LNCaP clone FGC (cell line): ENCODE measurements around the gene DDX59.

Experiments
- DNase-seq: peaks from one replicate; pipeline ENCODE4 v3.0.0-alpha.2; 2011; ENCODE audit warnings: low read depth
- H3K4me3 ChIP-seq: 2 replicates; pipeline ENCODE4 v1.5.1; 2011; ENCODE audit warnings: mild to moderate bottlenecking, low read depth, low read length, control low read depth
- CTCF ChIP-seq: IDR thresholded peaks from 2 replicates; pipeline ENCODE4 v1.5.1; 2012; ENCODE audit warnings: mild to moderate bottlenecking; ENCODE audit not compliant: control insufficient read depth, insufficient read depth; ENCODE audit errors: extremely low read depth

DDX59 gene

GRCh38 chr1:200684015-200684414, 14.3 kb upstream of the DDX59 start:
- DNase-seq = no peak
- TF ChIP-seq CTCF = no peak
- no peak overlapping the region for H3K4me3 ChIP-seq

- TF ChIP-seq CTCF = no peak
Measured at GRCh38 chr1:200683298-200683697, 13.6 kb upstream of the DDX59 start.

DNA sequence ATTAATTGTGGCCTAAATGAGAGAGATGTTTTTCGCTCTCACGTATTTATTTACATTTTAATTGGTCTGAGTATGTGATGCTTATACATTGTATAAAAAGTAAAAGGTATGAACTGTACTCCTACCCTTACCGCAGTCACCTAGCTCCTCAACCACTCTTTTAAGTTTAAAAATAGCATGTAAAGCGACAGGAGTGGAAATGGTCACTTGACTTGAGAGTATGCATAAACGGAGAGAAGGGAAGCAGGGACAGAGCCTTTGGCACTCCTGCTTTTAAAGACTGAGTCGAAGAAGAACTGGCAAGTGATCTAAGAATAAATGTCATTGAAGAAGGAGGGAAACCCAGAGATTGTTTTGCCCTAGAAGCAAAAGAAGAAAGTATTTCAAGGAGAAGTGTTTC, 11.5 kb upstream of the DDX59 start:
- TF ChIP-seq CTCF = no peak

More at GRCh38 chr1:200683298-200683697, 13.6 kb upstream of the DDX59 start:
- DNase-seq = no peak
- no peak overlapping the region for H3K4me3 ChIP-seq

DNA sequence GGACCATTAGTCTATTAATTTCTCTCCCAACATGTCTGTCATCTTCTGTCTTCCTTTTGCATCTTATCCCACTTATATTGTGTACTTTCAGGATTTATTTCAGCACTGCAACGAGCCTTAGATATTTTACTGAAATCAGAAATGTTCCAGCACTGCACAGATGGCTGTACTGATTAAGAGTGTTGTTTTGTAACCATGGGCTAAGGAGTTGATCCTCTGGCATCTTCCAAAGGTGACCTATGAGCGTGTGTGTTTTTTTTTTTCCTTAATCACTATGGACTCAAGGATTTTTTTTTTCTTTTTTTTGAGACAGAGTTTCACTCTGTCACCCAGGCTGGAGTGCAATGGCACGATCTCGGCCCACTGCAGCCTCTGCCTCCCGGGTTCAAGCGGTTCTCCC, 7.1 kb upstream of the DDX59 start:
- DNase-seq = no peak
- TF ChIP-seq CTCF = no peak
- no peak overlapping the region for H3K4me3 ChIP-seq

More for the DNA sequence above, 11.5 kb upstream of the DDX59 start:
- no peak overlapping the region for H3K4me3 ChIP-seq
- no peak for DNase-seq

- no peak for TF ChIP-seq CTCF
Measured at GRCh38 chr1:200675588-200675852, 5.8 kb upstream of the DDX59 start.

GRCh38 chr1:200674838-200675587, 5.3 kb upstream of the DDX59 start:
- no peak for DNase-seq
- H3K4me3 ChIP-seq = no peak overlapping the region
- TF ChIP-seq CTCF = no peak

More at GRCh38 chr1:200675588-200675852, 5.8 kb upstream of the DDX59 start:
- no peak for DNase-seq
- H3K4me3 ChIP-seq = no peak overlapping the region
